Calu3 (cell line): Measurements from ENCODE around the gene GRIN1. TPM values are rescaled to one million over a fixed set of nuclear protein-coding genes. Genes with fewer than 3 reads are reported as not detected.

ENCODE experiments used
- BruUV-seq: library from RNA; stranded (reverse); fragments of 400-500 nt; replicated peaks from 2 replicates; lab custom pipeline; 2021; lab: Mats Ljungman, UMichigan
- CTCF ChIA-PET: fragments of 300-600 bp; sonication (Branson Sonifier 250); formaldehyde crosslinking; loops from one replicate; lab custom pipeline; 2022; ENCODE audit warnings: antibody characterized with exemption; lab: Charles Lee
- DNase-seq: peaks from one replicate; pipeline ENCODE4 v3.0.0; 2022
- H3K27ac Mint-ChIP-seq: one replicate; pipeline ENCODE4 v1.8.0; 2022; ENCODE audit warnings: mixed read lengths; ENCODE audit not compliant: unreplicated experiment
- H3K27me3 Mint-ChIP-seq: one replicate; pipeline ENCODE4 v1.8.0; 2022; ENCODE audit warnings: mixed read lengths; ENCODE audit not compliant: unreplicated experiment
- H3K36me3 Mint-ChIP-seq: one replicate; pipeline ENCODE4 v1.8.0; 2022; ENCODE audit warnings: mild to moderate bottlenecking, moderate library complexity, mixed read lengths; ENCODE audit not compliant: insufficient read depth, unreplicated experiment
- H3K4me1 Mint-ChIP-seq: one replicate; pipeline ENCODE4 v1.8.0; 2022; ENCODE audit warnings: mild to moderate bottlenecking, low read depth, mixed read lengths; ENCODE audit not compliant: unreplicated experiment
- H3K4me3 Mint-ChIP-seq: one replicate; pipeline ENCODE4 v1.8.0; 2022; ENCODE audit warnings: mild to moderate bottlenecking, low read depth, moderate library complexity, mixed read lengths; ENCODE audit not compliant: unreplicated experiment
- H3K9me3 Mint-ChIP-seq: one replicate; pipeline ENCODE4 v1.8.0; 2022; ENCODE audit warnings: low read depth, mixed read lengths; ENCODE audit not compliant: unreplicated experiment
- CTCF ChIP-seq: fragments of 200-600 bp; IDR thresholded peaks from one replicate; pipeline ENCODE4 v1.8.0; 2022; ENCODE audit warnings: antibody characterized with exemption; ENCODE audit not compliant: unreplicated experiment
- intact Hi-C: fragments of 100-400 bp; cut with micrococcal nuclease; formaldehyde crosslinking; loops from one replicate; pipeline ENCODE4 v1.10.0; 2022; ENCODE audit not compliant: unreplicated experiment
- total RNA-seq: library from RNA; stranded (reverse); gene quantifications from 2 replicates; pipeline ENCODE4 v1.2.3, GENCODE V29; 2022

The GRIN1 gene
- total RNA-seq, 1 experiment from 2014 or later = 0.54 TPM

GRCh38 chr9:137141976-137142936 lies 3.3 kb downstream of the GRIN1 start:
- Mint-ChIP-seq H3K9me3 (no peaks in the 10 kb centered on the region), H3K27me3 (peaks cover 77% of the 10 kb centered on the region), H3K4me3 (no peak overlapping the region), H3K27ac (no peak overlapping the region), H3K36me3 (no peaks in the 10 kb centered on the region), H3K4me1 (no peaks in the 10 kb centered on the region)
- intact Hi-C loops = no loop called here
- no TSS peak for BruUV-seq
- no peak for TF ChIP-seq CTCF
- no peak for DNase-seq
- CTCF ChIA-PET = no interaction called here

- Mint-ChIP-seq H3K9me3 (no peaks in the 10 kb centered on the region), H3K4me3 (no peak overlapping the region), H3K36me3 (no peaks in the 10 kb centered on the region), H3K27me3 (peaks cover 76% of the 10 kb centered on the region), H3K27ac (no peak overlapping the region), H3K4me1 (no peaks in the 10 kb centered on the region)
- no TSS peak for BruUV-seq
- no peak for DNase-seq
- intact Hi-C loops = no loop called here
- CTCF ChIA-PET = no interaction called here
- no peak for TF ChIP-seq CTCF
These were observed 4.5 kb downstream of the GRIN1 start for GRCh38 chr9:137143459-137143858.

GRCh38 chr9:137145731-137146526 lies 7.0 kb downstream of the GRIN1 start:
- Mint-ChIP-seq H3K4me1 (no peaks in the 10 kb centered on the region), H3K4me3 (no peak overlapping the region), H3K27ac (no peak overlapping the region), H3K36me3 (peaks cover 2% of the 10 kb centered on the region), H3K27me3 (peaks cover 66% of the 10 kb centered on the region), H3K9me3 (peaks cover 2% of the 10 kb centered on the region)
- no peak for TF ChIP-seq CTCF
- no peak for DNase-seq
- intact Hi-C loops = no loop called here
- CTCF ChIA-PET = interaction anchor here (0.7 kb wide), 1 partner anchor 86 kb away, joined by 3 read pairs; no protein-coding TSS in a partner anchor
- BruUV-seq = no TSS peak

- no peak for DNase-seq
- H3K9me3 Mint-ChIP-seq = peaks cover 2% of the 10 kb centered on the region
- no peak overlapping the region for H3K4me3 Mint-ChIP-seq
- CTCF ChIA-PET = no interaction called here
- H3K27me3 Mint-ChIP-seq = peaks cover 61% of the 10 kb centered on the region
- H3K36me3 Mint-ChIP-seq = peaks cover 6% of the 10 kb centered on the region
- no peak for TF ChIP-seq CTCF
- intact Hi-C loops = no loop called here
- H3K27ac Mint-ChIP-seq = no peak overlapping the region
- BruUV-seq = no TSS peak
- H3K4me1 Mint-ChIP-seq = no peaks in the 10 kb centered on the region
These were observed 7.6 kb downstream of the GRIN1 start for GRCh38 chr9:137146527-137146918.
